ENCODE data around the gene OSM.

Gene OSM

DNA sequence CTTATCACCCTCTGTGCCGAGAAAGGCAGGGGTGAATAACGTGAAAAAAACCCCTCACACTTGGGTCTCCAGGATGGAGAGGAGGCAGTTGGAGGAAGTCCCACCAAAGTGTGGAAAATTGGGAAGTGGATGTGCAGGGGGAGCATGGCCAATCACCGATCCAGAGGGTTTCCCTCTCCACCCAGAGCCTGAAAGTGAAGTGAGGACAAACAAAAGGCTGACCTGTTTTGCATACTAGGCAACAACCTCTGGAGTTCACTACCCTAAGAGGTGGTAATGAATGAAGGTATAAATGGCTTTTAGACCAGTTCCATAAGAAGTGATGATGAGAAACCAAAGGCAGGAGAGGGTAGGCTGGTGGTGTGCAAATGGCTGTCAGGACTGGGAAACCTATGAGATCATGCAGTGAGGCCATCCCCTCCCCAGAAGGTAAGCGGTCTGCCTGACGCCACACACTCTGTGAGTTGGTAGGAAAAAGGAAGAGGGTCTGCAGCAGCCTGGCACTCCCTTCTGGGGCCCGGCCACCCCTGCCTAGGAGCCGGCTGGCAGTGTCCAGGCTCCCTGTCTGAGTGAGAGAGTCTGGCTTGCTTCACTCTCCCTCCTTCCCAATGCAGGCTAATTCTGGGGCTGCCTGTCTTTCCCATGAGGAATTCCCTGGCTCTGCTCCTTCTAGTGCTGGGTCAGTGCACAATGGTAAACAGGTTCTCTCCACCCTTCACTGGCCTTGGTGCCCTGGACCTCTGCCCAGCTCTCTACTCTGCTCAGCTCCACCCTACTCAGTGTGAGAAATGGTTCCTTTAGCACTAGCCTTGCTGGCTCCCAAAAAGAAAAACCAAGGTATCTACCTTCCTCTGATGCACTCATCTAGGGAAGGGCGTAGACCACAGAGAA lies 44.5 kb upstream of the OSM start:
- peak; percentile 50 for DNase-seq (ENCODE audit: low read depth)
- TF ChIP-seq, protein P1, sequence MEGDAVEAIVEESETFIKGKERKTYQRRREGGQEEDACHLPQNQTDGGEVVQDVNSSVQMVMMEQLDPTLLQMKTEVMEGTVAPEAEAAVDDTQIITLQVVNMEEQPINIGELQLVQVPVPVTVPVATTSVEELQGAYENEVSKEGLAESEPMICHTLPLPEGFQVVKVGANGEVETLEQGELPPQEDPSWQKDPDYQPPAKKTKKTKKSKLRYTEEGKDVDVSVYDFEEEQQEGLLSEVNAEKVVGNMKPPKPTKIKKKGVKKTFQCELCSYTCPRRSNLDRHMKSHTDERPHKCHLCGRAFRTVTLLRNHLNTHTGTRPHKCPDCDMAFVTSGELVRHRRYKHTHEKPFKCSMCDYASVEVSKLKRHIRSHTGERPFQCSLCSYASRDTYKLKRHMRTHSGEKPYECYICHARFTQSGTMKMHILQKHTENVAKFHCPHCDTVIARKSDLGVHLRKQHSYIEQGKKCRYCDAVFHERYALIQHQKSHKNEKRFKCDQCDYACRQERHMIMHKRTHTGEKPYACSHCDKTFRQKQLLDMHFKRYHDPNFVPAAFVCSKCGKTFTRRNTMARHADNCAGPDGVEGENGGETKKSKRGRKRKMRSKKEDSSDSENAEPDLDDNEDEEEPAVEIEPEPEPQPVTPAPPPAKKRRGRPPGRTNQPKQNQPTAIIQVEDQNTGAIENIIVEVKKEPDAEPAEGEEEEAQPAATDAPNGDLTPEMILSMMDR (IDR thresholded peaks at IDR 0.05; ENCODE audit: low read depth, low read length, missing control alignments), result no peak
- in situ Hi-C loops (cut with HindIII; ENCODE audit: low sequenced_read_pairs), result no loop called here
- H3K4me3 ChIP-seq (ENCODE audit: low read depth, low read length), result no peak overlapping the region

DNA sequence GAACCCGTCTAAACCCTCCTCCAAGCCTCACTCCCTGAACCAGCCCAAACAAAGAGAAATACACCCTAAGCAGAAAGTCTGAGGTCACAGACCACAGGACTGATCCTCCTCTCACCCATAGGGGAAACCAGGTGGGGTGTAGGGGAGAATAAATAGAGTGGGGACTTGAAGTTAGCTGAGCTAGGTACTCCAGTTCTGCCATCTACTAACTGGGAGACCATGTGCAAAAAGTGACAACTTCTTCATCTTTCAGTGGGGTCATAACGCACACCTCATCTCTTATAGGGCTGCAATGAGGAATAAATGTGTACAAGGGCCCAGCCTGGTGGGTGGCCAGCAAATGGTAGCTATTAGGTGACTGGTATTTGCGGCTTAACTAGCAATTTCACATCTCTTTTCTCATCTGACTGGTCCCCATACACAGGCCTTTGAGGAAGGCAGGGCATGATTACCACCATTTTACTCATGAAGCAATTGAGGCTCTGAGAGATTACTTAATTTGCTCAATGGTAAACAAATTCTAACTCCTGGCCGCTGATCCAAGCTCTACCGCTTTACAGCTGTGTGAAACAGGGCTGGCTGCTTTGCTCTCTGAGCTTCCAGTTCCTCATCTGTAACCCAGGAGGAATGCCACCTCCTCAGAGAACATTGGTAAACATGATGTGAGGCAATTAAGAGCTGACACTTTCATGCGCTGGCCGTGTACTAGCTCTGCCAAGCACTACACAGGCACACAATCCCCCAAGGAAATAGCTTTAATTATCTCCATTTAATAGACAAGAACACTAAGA lies 43.5 kb upstream of the OSM start:
- TF ChIP-seq, protein P1 (IDR thresholded peaks at IDR 0.05; ENCODE audit: low read depth, low read length, missing control alignments), result no peak
- in situ Hi-C loops (cut with HindIII; ENCODE audit: low sequenced_read_pairs), result no loop called here
- no peak for DNase-seq (ENCODE audit: low read depth)
- H3K4me3 ChIP-seq (ENCODE audit: low read depth, low read length), result no peak overlapping the region

DNA sequence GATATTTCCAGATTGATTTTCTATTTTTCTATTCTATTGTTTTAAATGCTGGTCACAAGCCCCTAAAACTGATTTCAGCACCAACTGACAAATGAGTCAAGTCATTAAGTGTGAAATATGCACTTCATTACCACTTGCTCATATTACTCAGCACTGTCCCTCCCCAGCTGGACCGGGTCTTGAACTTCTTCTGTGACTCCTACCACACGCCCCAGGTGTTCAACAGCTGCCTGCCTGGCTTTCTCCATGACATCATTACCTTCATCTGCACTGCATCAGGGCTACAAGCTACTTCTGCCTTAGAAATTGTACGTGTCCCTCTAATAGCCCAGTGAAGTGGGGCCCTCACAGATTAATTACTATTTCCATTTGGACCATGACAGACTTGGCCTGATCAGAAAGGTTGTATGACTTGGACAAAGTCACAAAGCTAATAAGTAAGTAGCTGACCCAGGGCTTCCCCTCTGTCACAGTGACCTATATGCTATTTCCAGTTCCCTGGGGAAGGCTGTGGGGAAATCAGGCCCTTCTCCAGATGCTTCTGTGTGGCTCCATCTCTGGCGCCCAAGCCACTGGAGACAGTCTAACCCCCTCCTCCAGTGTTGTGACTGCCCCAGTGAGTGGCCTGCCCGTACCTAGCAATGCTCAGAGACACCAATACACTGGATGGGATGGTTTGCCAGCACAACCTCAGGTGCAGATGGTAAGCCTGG lies 42.0 kb upstream of the OSM start:
- in situ Hi-C loops (cut with HindIII; ENCODE audit: low sequenced_read_pairs), result no loop called here
- TF ChIP-seq, protein P1 (IDR thresholded peaks at IDR 0.05; ENCODE audit: low read depth, low read length, missing control alignments), result no peak
- no peak overlapping the region for H3K4me3 ChIP-seq (ENCODE audit: low read depth, low read length)
- DNase-seq (ENCODE audit: low read depth), result no peak

DNA sequence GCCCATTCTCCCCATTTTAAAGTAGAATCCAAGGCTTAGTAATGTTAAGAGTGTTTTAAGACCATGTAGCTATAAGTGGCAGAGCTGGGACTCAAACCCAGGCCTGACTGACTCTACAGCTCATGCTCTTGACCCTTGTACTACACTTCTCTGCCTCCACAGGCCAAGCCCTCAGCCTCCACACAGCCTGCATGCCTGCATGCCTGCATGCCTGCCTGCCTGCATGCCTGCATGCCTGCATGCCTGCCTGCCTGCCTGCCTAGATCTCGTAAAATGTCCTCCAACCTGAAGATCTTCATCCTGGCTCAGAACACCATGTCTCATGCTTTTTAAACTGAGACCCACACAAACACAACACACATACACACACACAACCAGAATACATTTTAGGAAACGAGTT lies 41.4 kb upstream of the OSM start:
- DNase-seq (ENCODE audit: low read depth), result no peak
- TF ChIP-seq, protein P1 (IDR thresholded peaks at IDR 0.05; ENCODE audit: low read depth, low read length, missing control alignments), result no peak
- no peak overlapping the region for H3K4me3 ChIP-seq (ENCODE audit: low read depth, low read length)
- in situ Hi-C loops (cut with HindIII; ENCODE audit: low sequenced_read_pairs), result no loop called here

DNA sequence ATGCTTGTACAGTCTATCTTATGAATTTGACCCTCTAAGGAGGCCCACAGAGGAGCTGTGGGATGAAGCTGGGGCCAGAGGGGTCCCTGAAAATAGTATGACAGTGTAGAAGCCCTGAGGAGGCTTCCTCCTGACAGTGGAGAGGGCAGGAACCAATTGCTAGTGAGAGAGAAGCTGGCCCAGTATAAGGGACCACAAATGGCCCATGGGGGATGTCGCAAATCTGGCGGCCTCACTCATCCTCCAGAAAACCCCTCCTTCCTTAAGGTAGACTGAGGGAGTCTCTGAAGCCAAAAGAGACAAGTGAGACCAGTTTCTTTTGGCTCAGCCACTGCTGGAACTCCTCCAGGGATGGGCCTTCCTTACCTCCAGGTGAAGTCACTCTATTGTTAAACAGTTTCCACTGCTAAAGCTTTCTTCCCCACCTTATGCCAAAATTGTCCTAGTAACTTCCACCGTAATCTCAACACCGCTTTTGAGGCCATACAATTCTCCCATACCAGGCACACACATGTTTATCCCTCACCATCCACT lies 40.5 kb upstream of the OSM start:
- no peak overlapping the region for H3K4me3 ChIP-seq (ENCODE audit: low read depth, low read length)
- TF ChIP-seq, protein P1 (IDR thresholded peaks at IDR 0.05; ENCODE audit: low read depth, low read length, missing control alignments), result no peak
- in situ Hi-C loops (cut with HindIII; ENCODE audit: low sequenced_read_pairs), result no loop called here
- DNase-seq (ENCODE audit: low read depth), result no peak

DNA sequence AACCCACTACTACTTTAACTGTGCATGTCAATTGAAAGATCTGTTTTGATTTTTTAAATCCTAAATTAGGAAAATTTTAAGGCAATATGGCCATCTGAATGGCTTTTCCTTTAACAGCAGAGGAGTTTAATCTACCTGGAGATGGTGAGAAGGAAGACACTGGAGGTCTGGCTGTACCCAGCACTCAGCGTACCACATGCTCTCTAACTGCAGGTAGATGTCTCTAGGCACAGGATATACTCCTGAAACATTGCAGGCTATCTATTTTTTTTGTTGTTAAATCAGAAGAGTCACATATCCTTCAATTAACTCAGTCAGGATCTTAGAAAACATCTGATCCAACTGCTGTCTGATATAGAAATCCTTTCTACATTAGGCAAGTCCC lies 40.0 kb upstream of the OSM start:
- TF ChIP-seq, protein P1 (IDR thresholded peaks at IDR 0.05; ENCODE audit: low read depth, low read length, missing control alignments), result no peak
- no peak overlapping the region for H3K4me3 ChIP-seq (ENCODE audit: low read depth, low read length)
- DNase-seq (ENCODE audit: low read depth), result no peak
- in situ Hi-C loops (cut with HindIII; ENCODE audit: low sequenced_read_pairs), result no loop called here
